Mammary epithelial cell (primary cell): ENCODE data around the gene GGCT.

Experiments
- EZH2 ChIP-seq: IDR thresholded peaks from 2 replicates; pipeline ENCODE4 v1.6.1; 2012; ENCODE audit warnings: low read length, inconsistent platforms, borderline replicate concordance
- TF ChIP-seq, protein P1 (sequence below), 2 donors: IDR thresholded peaks in 1 of 2; conservative IDR thresholded peaks in 1 of 2; 2 replicates each; pipeline ENCODE4 v1.5.1; 2011 to 2012; ENCODE audit warnings: inconsistent platforms in 2 of 2, low read length in 2 of 2, mild to moderate bottlenecking in 2 of 2, control low read depth in 1 of 2, low read depth in 1 of 2; ENCODE audit not compliant: insufficient read depth in 1 of 2; ENCODE audit errors: extremely low read depth in 1 of 2

- TF ChIP-seq, protein P1, sequence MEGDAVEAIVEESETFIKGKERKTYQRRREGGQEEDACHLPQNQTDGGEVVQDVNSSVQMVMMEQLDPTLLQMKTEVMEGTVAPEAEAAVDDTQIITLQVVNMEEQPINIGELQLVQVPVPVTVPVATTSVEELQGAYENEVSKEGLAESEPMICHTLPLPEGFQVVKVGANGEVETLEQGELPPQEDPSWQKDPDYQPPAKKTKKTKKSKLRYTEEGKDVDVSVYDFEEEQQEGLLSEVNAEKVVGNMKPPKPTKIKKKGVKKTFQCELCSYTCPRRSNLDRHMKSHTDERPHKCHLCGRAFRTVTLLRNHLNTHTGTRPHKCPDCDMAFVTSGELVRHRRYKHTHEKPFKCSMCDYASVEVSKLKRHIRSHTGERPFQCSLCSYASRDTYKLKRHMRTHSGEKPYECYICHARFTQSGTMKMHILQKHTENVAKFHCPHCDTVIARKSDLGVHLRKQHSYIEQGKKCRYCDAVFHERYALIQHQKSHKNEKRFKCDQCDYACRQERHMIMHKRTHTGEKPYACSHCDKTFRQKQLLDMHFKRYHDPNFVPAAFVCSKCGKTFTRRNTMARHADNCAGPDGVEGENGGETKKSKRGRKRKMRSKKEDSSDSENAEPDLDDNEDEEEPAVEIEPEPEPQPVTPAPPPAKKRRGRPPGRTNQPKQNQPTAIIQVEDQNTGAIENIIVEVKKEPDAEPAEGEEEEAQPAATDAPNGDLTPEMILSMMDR (conservative IDR thresholded peaks at IDR 0.05 in 1 of 2, IDR thresholded peaks at IDR 0.05 in 1 of 2; ENCODE audit: extremely low read depth in 1 of 2, insufficient read depth in 1 of 2, low read depth in 1 of 2, low read length in 2 of 2) = no peak
- TF ChIP-seq EZH2 = no peak
These were observed 1.1 kb downstream of the GGCT start for GRCh38 chr7:30503274-30504212.
